Activated CD4-positive, alpha-beta T cell treated with anti-CD3 and anti-CD28 coated beads, Interleukin-2, amount 10 ng/mL, durations not matched to agents 7 days and 5 days (primary cell): ENCODE measurements around the gene CHRNA7. TPM values are rescaled to one million over a fixed set of nuclear protein-coding genes. Genes with fewer than 3 reads are reported as not detected.
"Not testable (repeated sequence)": the region's sequence is repeated elsewhere in the genome, so short reads cannot be mapped to it uniquely, and the experiment has no call there.

Source experiments
- CTCF ChIA-PET: fragments of 350-600 bp; sonication (Branson Sonifier 250); formaldehyde crosslinking; loops from one replicate; lab custom pipeline; 2021; ENCODE audit warnings: antibody characterized with exemption; lab: Charles Lee
- POLR2A ChIA-PET: fragments of 350-600 bp; sonication (Branson Sonifier 250); formaldehyde crosslinking; loops from one replicate; lab custom pipeline; 2021; ENCODE audit warnings: antibody characterized with exemption; lab: Charles Lee
- DNase-seq: peaks from one replicate; pipeline ENCODE4 v3.0.0-alpha.2; 2020
- H3K27ac Mint-ChIP-seq: one replicate; pipeline ENCODE4 v1.8.0; 2021; ENCODE audit warnings: mild to moderate bottlenecking, moderate library complexity, mixed read lengths
- H3K27me3 Mint-ChIP-seq: one replicate; pipeline ENCODE4 v1.8.0; 2021; ENCODE audit warnings: mixed read lengths
- H3K36me3 Mint-ChIP-seq: one replicate; pipeline ENCODE4 v1.8.0; 2021; ENCODE audit warnings: low read depth, mixed read lengths
- H3K4me1 Mint-ChIP-seq: one replicate; pipeline ENCODE4 v1.8.0; 2021; ENCODE audit warnings: mixed read lengths
- H3K4me3 Mint-ChIP-seq: one replicate; pipeline ENCODE4 v1.8.0; 2021; ENCODE audit warnings: mild to moderate bottlenecking, moderate library complexity, mixed read lengths
- H3K9me3 Mint-ChIP-seq: one replicate; pipeline ENCODE4 v1.8.0; 2021; ENCODE audit warnings: mixed read lengths
- total RNA-seq, 2 experiments: library from RNA; stranded (reverse); gene quantifications; one replicate each; pipeline ENCODE4 v1.2.3, GENCODE V29; 2021

Gene CHRNA7
- total RNA-seq, 2 experiments from 2014 or later: not detected

DNA sequence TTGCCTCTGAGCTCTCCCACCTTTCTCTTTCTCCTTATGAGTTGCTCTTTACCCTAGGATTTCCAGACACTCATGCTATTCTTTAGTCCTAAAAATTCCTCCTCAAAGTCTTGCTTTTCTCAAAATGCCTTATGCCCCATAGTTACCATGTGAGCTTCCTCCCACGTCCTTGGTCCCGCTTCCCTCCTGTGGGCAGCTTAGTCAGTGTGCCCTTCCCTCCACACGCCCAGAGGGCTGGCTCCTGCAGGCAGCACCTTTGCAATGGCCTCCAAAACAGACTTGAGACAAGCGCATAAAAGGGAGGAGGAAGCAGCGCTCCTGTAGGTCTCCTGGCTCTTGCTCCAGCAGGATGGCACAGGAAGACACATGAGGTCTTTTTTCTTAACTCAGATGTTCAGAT is 168.6 kb downstream of the CHRNA7 start:
- H3K4me1 Mint-ChIP-seq, H3K4me3 Mint-ChIP-seq, DNase-seq, POLR2A ChIA-PET, H3K36me3 Mint-ChIP-seq, H3K27ac Mint-ChIP-seq, H3K9me3 Mint-ChIP-seq, H3K27me3 Mint-ChIP-seq, CTCF ChIA-PET: not testable (repeated sequence)

DNA sequence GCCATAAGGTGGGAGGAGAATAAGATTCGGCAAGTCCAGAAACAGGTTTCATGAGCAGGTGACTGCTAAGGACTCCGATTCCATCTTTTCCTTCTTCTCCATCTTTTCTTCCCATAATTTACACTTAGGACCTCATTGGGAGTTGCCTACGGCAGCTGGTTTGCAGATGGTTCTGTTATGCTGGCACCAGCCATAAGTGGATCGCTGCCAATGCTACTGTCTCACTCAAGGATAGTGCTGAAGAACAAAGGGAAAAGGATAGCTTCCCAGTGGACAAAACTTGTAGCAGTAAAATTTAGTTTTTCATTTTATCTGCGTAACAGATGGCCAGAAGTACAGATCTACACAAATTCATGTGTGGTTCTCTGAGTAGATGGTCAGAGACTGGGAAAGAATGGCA is 178.8 kb downstream of the CHRNA7 start:
- CTCF ChIA-PET: not testable (repeated sequence)

DNA sequence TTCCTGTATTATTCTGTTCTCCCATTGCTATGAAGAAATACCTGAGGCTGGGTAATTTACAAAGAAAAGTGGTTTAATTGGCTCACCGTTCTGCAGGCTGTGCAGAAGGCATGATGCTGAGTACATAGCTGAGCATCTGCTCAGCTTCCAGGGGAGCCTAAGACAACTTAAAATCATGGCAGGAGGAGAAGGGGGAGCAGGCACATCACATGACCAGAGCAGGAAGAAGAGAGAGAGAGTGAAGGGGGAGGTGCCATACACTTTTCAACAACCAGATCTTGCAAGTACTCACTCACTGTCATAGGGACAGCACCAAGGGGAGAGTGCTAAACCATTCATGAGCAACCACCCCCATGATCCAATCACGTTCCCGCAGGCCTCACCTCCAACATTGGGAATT is 188.4 kb downstream of the CHRNA7 start:
- ChIA-PET POLR2A (no interaction called here), CTCF (no interaction called here)
- Mint-ChIP-seq H3K27ac (no peak overlapping the region), H3K36me3 (no peaks in the 10 kb centered on the region), H3K4me3 (no peak overlapping the region), H3K4me1 (no peaks in the 10 kb centered on the region), H3K27me3 (peaks cover 3% of the 10 kb centered on the region), H3K9me3 (peaks cover 2% of the 10 kb centered on the region)
- DNase-seq: no peak

More for the DNA sequence above, 178.8 kb downstream of the CHRNA7 start:
- H3K4me3 Mint-ChIP-seq, H3K27me3 Mint-ChIP-seq, H3K4me1 Mint-ChIP-seq, POLR2A ChIA-PET, DNase-seq, H3K9me3 Mint-ChIP-seq, H3K36me3 Mint-ChIP-seq, H3K27ac Mint-ChIP-seq: not testable (repeated sequence)

Other genes starting within 250 kb of the CHRNA7 start
- 1 to 10 TPM; 2.4 to 2.5 TPM for gene OTUD7A, start 159.8 kb upstream of the CHRNA7 start, total RNA-seq